Measurements from ENCODE around the gene CPSF3. TPM values are rescaled to one million over a fixed set of nuclear protein-coding genes. Genes with fewer than 3 reads are reported as not detected.

The CPSF3 gene
- total and polyA plus RNA-seq, 2 of the 8 experiments (the other 6 are each of a cell fraction or from before 2014, with no cell fraction given) = 44.5 to 93.3 TPM

DNA sequence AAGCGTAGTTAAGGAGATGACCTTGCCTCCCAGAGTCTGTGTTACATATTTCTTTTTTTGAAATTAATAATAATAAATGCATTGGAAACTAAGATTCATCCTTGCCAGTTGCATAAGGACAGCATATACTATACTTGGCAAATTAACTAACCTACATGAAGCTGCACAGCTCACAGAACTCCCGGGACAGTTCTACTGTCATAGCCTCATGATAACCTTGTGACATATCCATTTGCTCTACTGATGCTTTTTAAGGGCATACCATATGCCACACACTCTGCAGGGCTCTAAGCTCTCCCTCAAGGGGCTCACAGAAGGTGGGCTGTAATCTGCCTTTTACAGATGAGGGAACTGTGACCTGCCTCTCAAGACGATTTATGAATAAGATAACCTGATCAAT is 3.9 kb upstream of the CPSF3 start (continued):
- TF ChIP-seq EZH2 (IDR thresholded peaks at IDR 0.05; ENCODE audit: low read depth, low read length, severe bottlenecking) (no peak), HDAC2 (IDR thresholded peaks at IDR 0.05; ENCODE audit: borderline replicate concordance in 1 of 2, low read depth in 2 of 2, low read length in 2 of 2) (no peak), POLR2A (IDR thresholded peaks at IDR 0.05; ENCODE audit: control extremely low read depth in 1 of 2, low read depth in 2 of 2, low read length in 2 of 2) (no peak), SP4 (IDR thresholded peaks at IDR 0.05; ENCODE audit: low read length) (no peak), KDM1A (IDR thresholded peaks at IDR 0.05; ENCODE audit: borderline replicate concordance, low read length) (no peak), MAFK (IDR thresholded peaks at IDR 0.05; ENCODE audit: low read depth, low read length) (no peak)
